Stimulated activated CD8-positive, alpha-beta memory T cell treated with anti-CD3 and anti-CD28 coated beads, Interleukin-15, amount 100 ng/mL, for 24 hours (primary cell): Measurements from ENCODE around the gene TECR.
"Not testable (repeated sequence)": the region's sequence is repeated elsewhere in the genome, so short reads cannot be mapped to it uniquely, and the experiment has no call there.

Source experiments
- DNase-seq: peaks from one replicate; pipeline ENCODE4 v3.0.0-alpha.2; 2020; ENCODE audit warnings: low read depth

Gene TECR

GRCh38 chr19:14529254-14530004 lies at the start of gene TECR:
Gene TECR, plus strand, starts transcription at chr19:14529594. Its CDS starts 103 bp downstream, at chr19:14529697.
- peak; percentile 97 for DNase-seq

- DNase-seq = peak; percentile 58
Observed at GRCh38 chr19:14479975-14480699, 49.3 kb upstream of the TECR start.

- DNase-seq = no peak
Observed at GRCh38 chr19:14480700-14481079, 48.7 kb upstream of the TECR start.

GRCh38 chr19:14482172-14482941 lies 47.0 kb upstream of the TECR start:
- no peak for DNase-seq

GRCh38 chr19:14487370-14488125 lies 41.8 kb upstream of the TECR start:
- DNase-seq = no peak

GRCh38 chr19:14492756-14493337 lies 36.5 kb upstream of the TECR start:
- DNase-seq = no peak

- no peak for DNase-seq
Observed at GRCh38 chr19:14494411-14494810, 35.0 kb upstream of the TECR start.

GRCh38 chr19:14494910-14495671 lies 34.3 kb upstream of the TECR start:
- DNase-seq = no peak

- DNase-seq = no peak
Observed at GRCh38 chr19:14495672-14496028, 33.7 kb upstream of the TECR start.

- DNase-seq = peak; percentile 68
Observed at GRCh38 chr19:14496029-14496833, 33.2 kb upstream of the TECR start, which contains the start of gene GIPC1. Gene GIPC1, minus strand, starts transcription at chr19:14496127. Its CDS starts 13,151 bp downstream, at chr19:14482976.

- no peak for DNase-seq
Observed at GRCh38 chr19:14496834-14497227, 32.6 kb upstream of the TECR start.

GRCh38 chr19:14497228-14497921 lies 32.0 kb upstream of the TECR start:
- no peak for DNase-seq

- DNase-seq = no peak
Observed at GRCh38 chr19:14502334-14503092, 26.9 kb upstream of the TECR start.

GRCh38 chr19:14503285-14503684 lies 26.1 kb upstream of the TECR start:
- DNase-seq = no peak

- DNase-seq = not testable (repeated sequence)
Observed at GRCh38 chr19:14504575-14504974, 24.8 kb upstream of the TECR start.

GRCh38 chr19:14505488-14506239 lies 23.7 kb upstream of the TECR start:
- peak; percentile 42 for DNase-seq

GRCh38 chr19:14507704-14508542 lies 21.5 kb upstream of the TECR start:
- DNase-seq = no peak
